NCI-H2107 treated with DMSO at 0.1 percent for 48 hours (cell line): ENCODE data around the gene TTC22.

Experiments
- DNase-seq: peaks from one replicate; lab custom pipeline; 2025; ENCODE audit not compliant: unreplicated experiment; lab: John Stamatoyannopoulos, UW

Gene TTC22

GRCh38 chr1:54800899-54801759, at the start of gene TTC22:
TTC22 (minus strand) TSS chr1:54801323; CDS start chr1:54801163, 160 bp downstream.
- DNase-seq, result no peak

- DNase-seq, result no peak
Observed at GRCh38 chr1:54850737-54851136, 49.6 kb upstream of the TTC22 start.

DNA sequence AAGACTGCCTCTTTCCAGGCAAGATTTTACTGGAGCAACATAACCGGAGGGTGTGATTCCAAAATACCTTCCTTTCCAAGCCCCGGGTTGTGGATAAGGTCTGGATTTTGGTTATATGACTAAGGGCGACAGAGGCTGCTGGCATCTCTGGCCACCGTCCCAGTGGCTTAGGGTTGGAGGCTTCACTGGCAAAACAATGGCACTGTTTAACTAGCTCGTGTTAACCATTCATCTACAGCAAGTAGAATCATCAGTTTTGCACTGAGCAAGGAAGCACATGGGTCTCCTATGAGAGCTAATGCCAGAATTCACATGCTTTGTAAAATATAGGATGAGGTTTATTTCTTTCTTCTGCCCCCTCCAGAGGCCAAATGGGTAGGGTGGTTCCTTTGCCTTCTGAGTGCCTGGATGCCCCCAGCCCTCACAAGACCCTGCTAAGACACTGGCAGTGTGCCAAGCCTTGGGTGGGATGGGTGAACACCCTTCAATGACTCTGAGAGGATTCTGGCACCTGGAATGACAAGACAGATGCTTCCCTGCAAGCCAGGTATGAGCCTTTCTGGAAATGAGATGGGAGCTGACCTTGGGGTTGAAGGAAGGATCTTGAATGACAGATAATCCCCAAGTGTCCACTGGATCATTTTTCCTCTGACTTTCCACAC, 49.1 kb upstream of the TTC22 start:
- no peak for DNase-seq

DNA sequence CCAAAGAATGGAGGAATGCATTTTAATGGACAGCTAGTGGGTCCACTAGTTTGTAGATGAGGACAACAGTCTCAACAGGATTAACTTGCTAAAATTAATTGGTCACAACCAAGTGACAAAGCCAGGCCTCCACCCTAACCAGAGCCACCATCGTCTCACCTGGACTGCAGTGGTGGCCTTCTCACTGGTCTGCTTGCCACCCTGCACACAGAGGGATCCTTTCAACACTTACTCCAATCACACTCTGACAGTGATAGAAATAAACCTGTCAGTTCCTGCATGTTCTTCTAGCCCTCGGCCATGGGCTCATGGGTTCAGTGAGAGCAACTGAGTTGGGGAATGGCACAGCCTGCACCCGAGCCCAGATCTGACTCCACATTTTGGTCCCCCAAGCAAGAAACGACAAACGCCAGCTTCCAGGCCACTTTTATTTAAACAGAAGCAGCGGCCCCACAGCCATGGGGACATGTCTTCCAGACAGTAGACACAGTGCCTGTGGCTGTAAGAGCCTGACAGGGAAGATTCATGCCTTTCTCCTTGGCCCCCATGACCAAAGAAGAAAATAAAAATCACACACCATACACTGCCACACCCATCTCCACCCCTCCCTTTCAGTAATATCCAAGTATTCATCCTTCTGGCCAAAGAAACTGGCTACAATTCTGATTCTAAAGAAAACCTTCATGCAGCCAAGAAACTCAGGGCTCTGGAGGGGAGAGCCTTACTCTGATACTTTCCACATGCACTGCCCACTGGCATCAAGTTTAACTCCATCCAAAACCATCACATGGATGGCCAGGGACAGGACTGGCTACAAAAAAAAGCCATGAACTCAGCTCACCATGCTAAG, 48.3 kb upstream of the TTC22 start:
- no peak for DNase-seq

DNA sequence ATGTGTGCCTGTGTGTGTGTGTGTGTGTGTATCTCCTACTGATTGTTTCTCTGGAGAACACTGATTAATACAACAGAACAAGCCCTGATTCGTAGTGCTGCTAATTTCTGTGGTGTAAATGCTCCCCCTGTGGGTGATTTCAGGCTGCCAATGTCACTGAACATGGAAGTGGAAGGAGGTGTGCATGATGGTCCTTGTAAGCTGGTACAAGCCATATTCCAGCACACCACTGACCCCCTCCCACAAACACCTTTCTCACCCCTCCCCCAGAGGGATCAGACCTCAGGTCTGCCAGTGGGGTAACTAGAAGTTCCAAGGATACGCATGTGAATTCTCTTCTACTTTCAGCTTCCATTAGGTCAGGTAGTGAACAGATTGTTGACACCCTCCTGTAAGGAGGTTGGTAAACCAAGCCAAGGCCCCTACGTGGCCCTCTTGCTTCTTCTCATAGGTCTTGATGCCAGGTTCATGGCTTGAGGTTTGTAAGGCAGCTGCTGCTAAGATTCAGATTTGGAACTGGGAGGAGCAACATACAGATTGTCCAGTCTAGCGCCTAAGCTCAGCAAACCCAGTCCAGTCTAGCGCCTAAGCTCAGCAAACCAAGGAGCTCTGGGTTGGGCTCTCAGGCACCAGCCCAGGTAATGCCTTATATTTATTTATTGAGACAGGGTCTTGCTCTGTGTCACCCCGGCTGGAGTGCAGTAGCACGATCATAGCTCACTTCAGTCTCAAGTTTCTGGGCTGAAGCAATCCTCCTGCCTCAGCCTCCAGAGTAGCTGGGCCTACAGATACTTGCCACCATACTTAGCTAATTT, 47.2 kb upstream of the TTC22 start:
- DNase-seq, result no peak

- no peak for DNase-seq
Observed at GRCh38 chr1:54846716-54847284, 45.7 kb upstream of the TTC22 start.

DNA sequence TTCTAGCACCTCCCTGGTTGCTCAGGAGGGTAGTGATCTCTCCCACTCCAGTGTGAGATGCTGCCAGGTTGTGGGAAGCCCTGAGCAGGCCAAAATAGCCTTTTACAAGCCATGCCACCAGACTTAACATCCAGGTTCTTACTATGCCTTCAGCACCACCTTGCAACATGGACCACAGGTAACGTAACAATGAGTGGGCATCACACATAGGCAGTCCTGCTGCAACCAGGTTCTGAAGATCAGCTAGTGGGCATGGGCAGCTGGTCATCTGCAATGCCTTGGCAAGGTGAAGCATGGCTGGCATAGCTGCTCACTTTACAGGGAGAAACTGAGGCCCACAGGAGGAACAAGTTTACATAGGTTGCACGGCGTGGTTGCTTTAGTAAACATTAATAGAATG, 45.2 kb upstream of the TTC22 start:
- DNase-seq, result no peak

DNA sequence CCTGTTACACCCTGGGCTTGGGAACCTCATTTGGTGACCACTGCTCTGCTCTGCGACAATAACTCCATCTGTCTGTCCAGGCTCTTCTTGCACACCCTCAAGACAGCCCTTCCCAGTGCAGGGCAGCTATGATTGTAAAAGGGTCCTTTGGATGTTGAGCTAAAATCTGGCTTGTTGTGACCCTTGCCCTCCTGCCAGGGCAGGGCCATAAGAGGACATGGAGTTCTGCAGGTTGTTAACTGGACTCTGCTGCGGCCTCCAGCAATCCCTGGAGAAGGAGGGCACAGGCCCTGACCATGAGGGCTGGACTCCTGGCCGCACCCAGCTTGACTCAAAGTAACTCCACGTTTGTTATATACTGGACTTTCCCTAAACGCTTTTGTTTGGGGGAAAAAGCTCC, 44.6 kb upstream of the TTC22 start:
- no peak for DNase-seq

- DNase-seq, result no peak
Observed at GRCh38 chr1:54844564-54844963, 43.4 kb upstream of the TTC22 start.

GRCh38 chr1:54843449-54843848, 42.3 kb upstream of the TTC22 start:
- no peak for DNase-seq

GRCh38 chr1:54842963-54843362, 41.8 kb upstream of the TTC22 start:
- no peak for DNase-seq

- no peak for DNase-seq
Observed at GRCh38 chr1:54842206-54842915, 41.2 kb upstream of the TTC22 start.

- no peak for DNase-seq
Observed at GRCh38 chr1:54839824-54840223, 38.7 kb upstream of the TTC22 start.

DNA sequence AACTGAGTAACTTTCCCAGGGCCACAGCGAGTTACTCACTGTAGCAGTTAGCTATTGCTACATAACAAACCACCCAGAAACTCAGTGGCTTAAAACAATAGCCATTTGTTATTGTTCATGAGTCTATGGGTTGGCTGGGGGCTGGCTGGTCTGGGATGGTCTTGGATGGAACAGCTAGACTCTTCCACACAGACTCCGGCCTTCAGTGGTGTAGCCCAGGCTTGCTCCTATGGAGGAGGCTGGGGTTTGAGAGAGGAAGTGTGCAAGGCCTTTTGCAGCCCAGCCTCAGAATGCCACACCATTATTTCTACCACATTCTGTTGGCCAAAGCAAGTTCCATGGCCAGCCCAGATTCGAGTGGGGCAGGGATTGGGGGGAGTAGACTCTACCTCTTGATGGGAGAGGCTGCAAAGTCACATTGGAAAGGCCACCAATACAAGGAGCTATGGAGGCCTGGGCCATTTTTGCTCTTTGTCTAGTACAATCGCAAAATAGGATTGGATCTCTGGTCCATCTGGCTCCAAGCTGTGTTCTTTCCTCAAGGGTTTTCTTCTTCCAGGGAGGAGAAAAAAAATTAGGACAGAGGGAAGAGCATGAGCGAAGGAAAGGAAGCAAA, 37.5 kb upstream of the TTC22 start:
- DNase-seq, result no peak

- no peak for DNase-seq
Observed at GRCh38 chr1:54837002-54837853, 36.1 kb upstream of the TTC22 start.

DNA sequence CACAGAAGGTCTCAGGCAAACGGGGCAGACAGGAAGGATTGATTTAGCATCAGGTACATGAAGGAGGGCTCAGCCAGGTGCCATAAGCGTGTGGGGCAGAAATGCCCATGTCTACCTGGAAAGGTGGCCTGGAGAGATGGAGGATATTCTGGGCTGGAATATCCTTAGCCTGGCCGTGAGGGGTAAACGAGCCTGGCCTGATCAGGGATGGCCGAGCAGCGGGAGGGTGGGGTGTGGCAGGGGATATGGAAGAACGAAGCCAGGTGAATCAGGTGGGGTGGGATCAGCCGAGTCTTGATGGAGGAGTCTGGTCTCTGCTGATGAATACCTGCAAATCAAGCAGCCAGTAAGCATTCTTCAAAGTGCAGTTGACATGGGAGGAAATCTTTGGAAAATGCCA, 35.5 kb upstream of the TTC22 start:
- DNase-seq, result no peak

DNA sequence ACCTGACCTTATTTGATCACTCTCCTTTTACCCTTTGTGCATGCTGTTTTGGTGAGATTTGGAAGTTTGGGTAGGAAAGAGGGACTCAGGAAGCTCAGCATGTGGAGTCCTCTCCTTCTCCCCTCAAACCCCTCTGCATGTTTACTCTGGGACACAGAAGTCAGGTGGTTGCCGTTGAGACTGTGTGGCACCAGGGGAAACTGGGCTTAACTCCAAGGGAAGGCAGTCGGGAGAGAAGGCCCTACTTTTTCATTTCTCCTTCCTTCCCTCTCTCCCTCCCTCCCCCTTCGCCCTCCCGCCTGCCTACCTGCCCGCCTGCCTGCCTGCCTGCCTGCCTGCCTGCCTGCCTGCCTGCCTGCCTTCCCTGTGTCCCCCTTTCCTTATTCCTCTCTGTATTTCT, 34.8 kb upstream of the TTC22 start:
- no peak for DNase-seq

DNA sequence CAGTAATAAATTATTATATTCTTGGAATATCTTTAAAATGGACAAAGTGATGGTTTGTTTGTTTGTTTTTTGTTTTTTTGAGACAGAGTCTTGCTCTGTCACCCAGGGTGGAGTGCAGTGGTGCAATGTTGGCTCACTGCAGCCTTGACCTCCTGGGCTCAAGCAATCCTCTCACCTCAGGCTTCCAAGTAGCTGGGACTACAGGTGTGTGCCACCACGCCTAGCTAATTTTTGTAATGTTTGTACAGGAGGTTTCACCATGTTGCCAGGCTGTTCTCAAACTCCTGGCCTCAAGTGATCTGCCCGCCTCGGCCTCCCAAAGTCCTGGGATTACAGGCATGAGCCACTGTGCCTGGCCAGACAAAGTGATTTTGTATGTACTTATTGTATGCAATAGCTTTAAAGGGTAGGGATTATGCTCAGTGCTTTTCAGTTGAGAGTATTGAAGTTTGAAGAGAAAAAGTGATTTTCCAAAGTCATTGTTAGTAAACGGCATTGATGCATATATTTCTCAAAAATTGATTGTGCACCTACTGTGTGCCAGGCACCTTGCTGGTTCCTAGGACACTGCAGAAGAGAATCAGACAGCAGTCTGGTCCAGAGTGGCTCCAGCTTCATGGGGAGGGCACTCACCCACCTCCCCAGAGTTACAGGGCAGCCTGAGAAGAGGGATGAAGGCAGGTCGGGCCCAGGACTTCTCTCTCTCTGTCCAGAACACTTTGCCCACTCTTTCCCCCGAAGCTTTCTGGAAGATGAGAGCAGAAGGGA, 34.2 kb upstream of the TTC22 start:
- DNase-seq, result no peak
